H9 (cell line): ENCODE measurements around the gene CNGA4. TPM values are rescaled to one million over a fixed set of nuclear protein-coding genes. Genes with fewer than 3 reads are reported as not detected.

ENCODE experiments used
- DNase-seq: peaks from one replicate; pipeline ENCODE4 v3.0.0-alpha.2; 2017
- H2AFZ ChIP-seq: one replicate; pipeline ENCODE4 v1.6.1; 2013; ENCODE audit warnings: mild to moderate bottlenecking, low read length, control low read depth, moderate library complexity
- H2AK5ac ChIP-seq: 2 replicates; pipeline ENCODE4 v1.6.1; 2013; ENCODE audit warnings: low read length, control low read depth, mixed read lengths; ENCODE audit not compliant: insufficient read length
- H2BK120ac ChIP-seq: one replicate; pipeline ENCODE4 v1.6.1; 2013; ENCODE audit warnings: low read depth, mild to moderate bottlenecking, low read length, control low read depth, inconsistent platforms; ENCODE audit not compliant: poor library complexity, severe bottlenecking
- H2BK12ac ChIP-seq: 2 replicates; pipeline ENCODE4 v1.6.1; 2013; ENCODE audit warnings: low read length, control low read depth, mixed read lengths, low read depth; ENCODE audit not compliant: insufficient read length
- H2BK15ac ChIP-seq: 2 replicates; pipeline ENCODE4 v1.6.1; 2013; ENCODE audit warnings: low read depth, low read length, control low read depth
- H2BK20ac ChIP-seq: one replicate; pipeline ENCODE4 v1.6.1; 2013; ENCODE audit warnings: low read depth, mild to moderate bottlenecking, low read length, control low read depth, inconsistent platforms; ENCODE audit not compliant: poor library complexity, severe bottlenecking
- H2BK5ac ChIP-seq: 2 replicates; pipeline ENCODE4 v1.6.1; 2013; ENCODE audit warnings: low read length, control low read depth, mixed read lengths; ENCODE audit not compliant: insufficient read length
- H3K14ac ChIP-seq: 2 replicates; pipeline ENCODE4 v1.6.1; 2013; ENCODE audit warnings: low read length, control low read depth; ENCODE audit not compliant: insufficient read depth
- H3K18ac ChIP-seq: 2 replicates; pipeline ENCODE4 v1.6.1; 2013; ENCODE audit warnings: low read depth, mild to moderate bottlenecking, mixed read lengths, low read length, control low read depth; ENCODE audit not compliant: insufficient read length
- H3K23ac ChIP-seq: 2 replicates; pipeline ENCODE4 v1.6.1; 2013; ENCODE audit warnings: low read length, control low read depth, mixed read lengths, low read depth; ENCODE audit not compliant: insufficient read length
- H3K23me2 ChIP-seq: 2 replicates; pipeline ENCODE4 v1.6.1; 2013; ENCODE audit warnings: low read depth, mild to moderate bottlenecking, mixed read lengths, low read length, control low read depth; ENCODE audit not compliant: insufficient read length, poor library complexity, severe bottlenecking
- H3K27ac ChIP-seq: 2 replicates; pipeline ENCODE4 v1.5.1; 2013; ENCODE audit warnings: low read length, control low read depth, mixed read lengths, low read depth; ENCODE audit not compliant: insufficient read length
- H3K27me3 ChIP-seq: 2 replicates; pipeline ENCODE4 v1.6.1; 2013; ENCODE audit warnings: low read length, control low read depth, inconsistent platforms; ENCODE audit not compliant: insufficient read depth
- H3K4ac ChIP-seq: 2 replicates; pipeline ENCODE4 v1.6.1; 2013; ENCODE audit warnings: low read depth, mild to moderate bottlenecking, control low read depth, inconsistent platforms, low read length, moderate library complexity
- H3K4me1 ChIP-seq: 2 replicates; pipeline ENCODE4 v1.6.1; 2013; ENCODE audit warnings: low read length, control low read depth, inconsistent platforms; ENCODE audit not compliant: insufficient read depth
- H3K4me2 ChIP-seq: 2 replicates; pipeline ENCODE4 v1.6.1; 2013; ENCODE audit warnings: low read length, control low read depth, mixed read lengths; ENCODE audit not compliant: insufficient read length, insufficient read depth
- H3K56ac ChIP-seq: 2 replicates; pipeline ENCODE4 v1.6.1; 2013; ENCODE audit warnings: low read depth, mild to moderate bottlenecking, mixed read lengths, low read length, control low read depth; ENCODE audit not compliant: insufficient read length
- H3K79me1 ChIP-seq: 2 replicates; pipeline ENCODE4 v1.6.1; 2013; ENCODE audit warnings: low read depth, mild to moderate bottlenecking, moderate library complexity, low read length, control low read depth, inconsistent platforms; ENCODE audit not compliant: insufficient read depth, poor library complexity, severe bottlenecking
- H3K79me2 ChIP-seq: 2 replicates; pipeline ENCODE4 v1.6.1; 2013; ENCODE audit warnings: low read length, control low read depth, inconsistent platforms; ENCODE audit not compliant: insufficient read depth
- H3K9ac ChIP-seq: 2 replicates; pipeline ENCODE4 v1.6.1; 2013; ENCODE audit warnings: low read length, control low read depth, mixed read lengths; ENCODE audit not compliant: insufficient read length; ENCODE audit errors: extremely low read depth
- H3K9me3 ChIP-seq: one replicate; pipeline ENCODE4 v1.6.1; 2013; ENCODE audit warnings: low read depth, low read length, inconsistent platforms; ENCODE audit not compliant: control insufficient read depth
- H3T11ph ChIP-seq: one replicate; pipeline ENCODE4 v1.6.1; 2013; ENCODE audit warnings: mild to moderate bottlenecking, low read length, control low read depth, inconsistent platforms
- H4K20me1 ChIP-seq: one replicate; pipeline ENCODE4 v1.6.1; 2013; ENCODE audit not compliant: control insufficient read depth, insufficient read length, insufficient read depth
- H4K5ac ChIP-seq: 2 replicates; pipeline ENCODE4 v1.6.1; 2013; ENCODE audit warnings: low read depth, mild to moderate bottlenecking, mixed read lengths, low read length, control low read depth; ENCODE audit not compliant: insufficient read length
- H4K8ac ChIP-seq: replicated peaks from 2 replicates; pipeline ENCODE4 v1.6.1; 2013; ENCODE audit warnings: low read length, control low read depth, mixed read lengths, low read depth; ENCODE audit not compliant: insufficient read length
- H4K91ac ChIP-seq: 2 replicates; pipeline ENCODE4 v1.6.1; 2013; ENCODE audit warnings: low read depth, mild to moderate bottlenecking, moderate library complexity, mixed read lengths, low read length, control low read depth; ENCODE audit not compliant: insufficient read length
- H3K27ac Mint-ChIP-seq, 3 experiments: 2 replicates in 2 of 3; 3 replicates in 1 of 3; pipeline ENCODE4 v1.8.0; 2020 to 2021; ENCODE audit warnings: mixed read lengths in 3 of 3, mild to moderate bottlenecking in 1 of 3, moderate library complexity in 1 of 3
- H3K27me3 Mint-ChIP-seq: 2 replicates; pipeline ENCODE4 v1.8.0; 2021; ENCODE audit warnings: low read depth, mild to moderate bottlenecking, moderate library complexity, mixed read lengths
- H3K36me3 Mint-ChIP-seq, 3 experiments: 2 replicates in 2 of 3; 3 replicates in 1 of 3; pipeline ENCODE4 v1.8.0; 2020 to 2021; ENCODE audit warnings: low read depth in 3 of 3, mixed read lengths in 3 of 3; ENCODE audit not compliant: insufficient read depth in 1 of 3
- H3K4me1 Mint-ChIP-seq, 2 experiments: 2 replicates each; pipeline ENCODE4 v1.8.0; 2020; ENCODE audit warnings: mixed read lengths in 2 of 2
- H3K4me3 Mint-ChIP-seq, 2 experiments: 2 replicates in 1 of 2; 3 replicates in 1 of 2; pipeline ENCODE4 v1.8.0; 2020 to 2021; ENCODE audit warnings: mild to moderate bottlenecking in 2 of 2, mixed read lengths in 2 of 2, moderate library complexity in 1 of 2
- H3K9me3 Mint-ChIP-seq, 2 experiments: 2 replicates in 1 of 2; 3 replicates in 1 of 2; pipeline ENCODE4 v1.8.0; 2020; ENCODE audit warnings: mild to moderate bottlenecking in 2 of 2, mixed read lengths in 2 of 2, moderate library complexity in 1 of 2
- WGBS: extraction: QIAGEN DNeasy Blood & Tissue Kit; methylation state at CpG from one replicate; pipeline ENCODE4 v1.1.7; 2013; ENCODE audit warnings: missing lambda C conversion rate, low lambda C conversion rate, mixed read lengths; ENCODE audit not compliant: insufficient read length; ENCODE audit errors: extremely low coverage; 5-methylcytosine and 5-hydroxymethylcytosine counted together
- total RNA-seq: library from RNA; stranded (reverse); gene quantifications from 2 replicates; pipeline ENCODE4 v1.2.1, GENCODE V29; 2021
- TF ChIP-seq, protein P1 (sequence below): fragments of 200-600 bp; sonication (generic); conservative IDR thresholded peaks from 3 replicates; pipeline ENCODE4 v1.8.0; 2021; ENCODE audit warnings: antibody characterized with exemption, mild to moderate bottlenecking

CNGA4 gene
- total RNA-seq, 1 experiment from 2014 or later: 0.11 TPM

DNA sequence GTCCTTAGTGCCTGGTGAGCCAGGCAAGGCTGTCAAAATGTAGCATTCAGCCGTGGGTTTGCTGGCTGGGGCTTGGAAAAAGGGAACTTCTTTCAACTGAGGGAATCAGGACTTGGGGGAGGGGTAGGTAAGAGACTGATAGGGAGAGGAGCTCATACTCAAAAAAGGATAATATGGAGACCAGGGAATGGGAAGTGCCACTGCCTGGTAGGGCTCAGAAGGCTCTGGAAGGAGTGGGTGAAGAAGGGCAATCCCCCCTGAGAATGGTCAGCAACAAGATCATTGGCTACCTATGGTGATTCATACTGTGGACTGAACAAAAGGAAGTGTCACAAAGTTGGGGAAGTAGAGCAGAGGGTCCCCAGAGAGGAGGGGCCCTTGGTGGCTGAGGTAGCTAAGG lies 1.9 kb downstream of the CNGA4 start:
- Histone ChIP-seq H4K20me1 (no peaks in the 10 kb centered on the region), H4K5ac (no peak overlapping the region), H2BK120ac (no peak overlapping the region), H2BK12ac (no peak overlapping the region), H2BK15ac (no peak overlapping the region), H4K91ac (no peak overlapping the region), H3K9ac (no peak overlapping the region), H2BK20ac (no peak overlapping the region), H3K4me2 (no peak overlapping the region), H3K23me2 (no peaks in the 10 kb centered on the region), H3K56ac (no peak overlapping the region), H2AFZ (no peak overlapping the region), H3K4me1 (no peaks in the 10 kb centered on the region; the same call in 1 of the 2 replicates), H3K4ac (no peak overlapping the region), H3K27me3 (no peaks in the 10 kb centered on the region), H2AK5ac (no peak overlapping the region), H3T11ph (no peak overlapping the region), H3K79me1 (no peaks in the 10 kb centered on the region), H3K23ac (no peak overlapping the region), H3K18ac (no peak overlapping the region), H3K79me2 (no peaks in the 10 kb centered on the region), H3K27ac (no peak overlapping the region), H2BK5ac (no peak overlapping the region), H3K9me3 (no peaks in the 10 kb centered on the region), H4K8ac (no peak overlapping the region), H3K14ac (no peak overlapping the region)
- no peaks in the 10 kb centered on the region for H3K9me3 Mint-ChIP-seq
- no peak overlapping the region; a peak in 1 of 7 replicates for H3K27ac Mint-ChIP-seq
- no peak overlapping the region for H3K4me3 Mint-ChIP-seq
- no CpG with 5 or more reads among the region's 1 CpG for WGBS
- H3K4me1 Mint-ChIP-seq: peaks cover 8 to 13% of the 10 kb centered on the region in 2 experiments
- DNase-seq: no peak
- peaks cover 17% of the 10 kb centered on the region for H3K27me3 Mint-ChIP-seq
- TF ChIP-seq, protein P1, sequence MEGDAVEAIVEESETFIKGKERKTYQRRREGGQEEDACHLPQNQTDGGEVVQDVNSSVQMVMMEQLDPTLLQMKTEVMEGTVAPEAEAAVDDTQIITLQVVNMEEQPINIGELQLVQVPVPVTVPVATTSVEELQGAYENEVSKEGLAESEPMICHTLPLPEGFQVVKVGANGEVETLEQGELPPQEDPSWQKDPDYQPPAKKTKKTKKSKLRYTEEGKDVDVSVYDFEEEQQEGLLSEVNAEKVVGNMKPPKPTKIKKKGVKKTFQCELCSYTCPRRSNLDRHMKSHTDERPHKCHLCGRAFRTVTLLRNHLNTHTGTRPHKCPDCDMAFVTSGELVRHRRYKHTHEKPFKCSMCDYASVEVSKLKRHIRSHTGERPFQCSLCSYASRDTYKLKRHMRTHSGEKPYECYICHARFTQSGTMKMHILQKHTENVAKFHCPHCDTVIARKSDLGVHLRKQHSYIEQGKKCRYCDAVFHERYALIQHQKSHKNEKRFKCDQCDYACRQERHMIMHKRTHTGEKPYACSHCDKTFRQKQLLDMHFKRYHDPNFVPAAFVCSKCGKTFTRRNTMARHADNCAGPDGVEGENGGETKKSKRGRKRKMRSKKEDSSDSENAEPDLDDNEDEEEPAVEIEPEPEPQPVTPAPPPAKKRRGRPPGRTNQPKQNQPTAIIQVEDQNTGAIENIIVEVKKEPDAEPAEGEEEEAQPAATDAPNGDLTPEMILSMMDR: no peak
- H3K36me3 Mint-ChIP-seq: no peaks in the 10 kb centered on the region
